A549 (cell line): ENCODE measurements around the gene OXNAD1. TPM values are rescaled to one million over a fixed set of nuclear protein-coding genes. Genes with fewer than 3 reads are reported as not detected.

Experiments
- ATAC-seq, 2 experiments: fragments of 200-7000 bp in 1 of 2; fragments of >200 bp in 1 of 2; cut with Nextera tagmentation in 1 of 2; cut with Tn5 transposase in 1 of 2; 3 replicates each; pipeline versions ENCODE4 v1.8.0 to v1.9.1; 2018 to 2020; ENCODE audit warnings: mild to moderate bottlenecking in 1 of 2, moderate library complexity in 1 of 2
- CTCF ChIA-PET: fragments of 300-600 bp; sonication (Branson Sonifier 250); formaldehyde crosslinking; extraction: SDS; loops from one replicate; lab custom pipeline; 2021; ENCODE audit warnings: antibody characterized with exemption, inconsistent platforms; lab: Yijun Ruan, JAX
- POLR2A ChIA-PET: fragments of 350-600 bp; formaldehyde crosslinking; extraction: SDS; loops from one replicate; lab custom pipeline; 2021; ENCODE audit warnings: antibody characterized with exemption, inconsistent platforms; lab: Yijun Ruan, JAX
- DNase-seq, 2 experiments: peaks; one replicate each; pipeline versions ENCODE4 v3.0.0 to v3.0.0-alpha.2; 2011 to 2016; ENCODE audit warnings: low read depth in 1 of 2, low spot score in 1 of 2
- FAIRE-seq: peaks from 2 replicates; lab custom pipeline; 2011; peaks lifted over from hg19 to GRCh38; lab: Jason Lieb, UNC
- H3K27ac ChIP-seq, 2 experiments: fragments of >200 bp; sonication (Bioruptor Twin); formaldehyde crosslinking; 3 replicates each; pipeline ENCODE4 v1.5.1; 2016 to 2017
- H3K4me1 ChIP-seq: fragments of >200 bp; sonication (Bioruptor Twin); formaldehyde crosslinking; 3 replicates; pipeline ENCODE4 v1.6.1; 2016
- H3K4me2 ChIP-seq: fragments of >200 bp; sonication (Bioruptor Twin); formaldehyde crosslinking; 3 replicates; pipeline ENCODE4 v1.6.1; 2016
- H3K4me3 ChIP-seq: fragments of >200 bp; sonication (Bioruptor Twin); formaldehyde crosslinking; 3 replicates; pipeline ENCODE4 v1.5.1; 2016
- H3K9me3 ChIP-seq: fragments of >200 bp; sonication (Bioruptor Twin); formaldehyde crosslinking; 3 replicates; pipeline ENCODE4 v1.6.1; 2016
- ATOH8 ChIP-seq: fragments of 250-450 bp; sonication (Bioruptor Pico); IDR thresholded peaks from 2 replicates; pipeline ENCODE4 v1.5.0; 2020; ENCODE audit warnings: low read depth, mild to moderate bottlenecking, moderate library complexity
- CBX2 ChIP-seq: fragments of 200-600 bp; sonication (generic); IDR thresholded peaks from 2 replicates; pipeline ENCODE4 v1.6.1; 2016; ENCODE audit warnings: low read depth, mild to moderate bottlenecking, borderline replicate concordance
- CHD4 ChIP-seq: fragments of 200-600 bp; sonication (generic); IDR thresholded peaks from 2 replicates; pipeline ENCODE4 v1.6.1; 2016; ENCODE audit warnings: antibody characterized with exemption, mild to moderate bottlenecking, borderline replicate concordance
- CTCF ChIP-seq: fragments of >200 bp; sonication (Bioruptor Twin); formaldehyde crosslinking; IDR thresholded peaks from 3 replicates; pipeline ENCODE4 v1.5.1; 2016
- E2F6 ChIP-seq: IDR thresholded peaks from 2 replicates; pipeline ENCODE4 v1.6.1; 2012; ENCODE audit warnings: low read depth, borderline replicate concordance
- ELK1 ChIP-seq: fragments of 150-350 bp; IDR thresholded peaks from 2 replicates; pipeline ENCODE4 v1.6.1; 2014; ENCODE audit warnings: low read depth, mild to moderate bottlenecking, low read length
- EP300 ChIP-seq, 2 experiments: fragments of >200 bp; sonication (Bioruptor Twin); formaldehyde crosslinking; IDR thresholded peaks; 2 replicates in 1 of 2; 3 replicates in 1 of 2; pipeline ENCODE4 v1.6.1; 2016 to 2017
- FOSB ChIP-seq: fragments of 250-450 bp; sonication (Bioruptor Pico); IDR thresholded peaks from 2 replicates; pipeline ENCODE4 v1.5.0; 2020; ENCODE audit warnings: mild to moderate bottlenecking, moderate library complexity
- FOXS1 ChIP-seq: fragments of 250-450 bp; sonication (Bioruptor Pico); IDR thresholded peaks from 2 replicates; pipeline ENCODE4 v1.5.0; 2020; ENCODE audit warnings: mild to moderate bottlenecking, moderate library complexity
- GATA3 ChIP-seq: IDR thresholded peaks from 2 replicates; pipeline ENCODE4 v1.6.1; 2012; ENCODE audit warnings: borderline replicate concordance
- HDAC2 ChIP-seq: fragments of 200-600 bp; sonication (generic); IDR thresholded peaks from 2 replicates; pipeline ENCODE4 v1.6.1; 2016
- HEYL ChIP-seq: fragments of 250-450 bp; sonication (Bioruptor Pico); IDR thresholded peaks from 2 replicates; pipeline ENCODE4 v1.8.0; 2021; ENCODE audit warnings: mild to moderate bottlenecking, moderate library complexity
- HOXB5 ChIP-seq: fragments of 250-450 bp; sonication (Bioruptor Pico); IDR thresholded peaks from 2 replicates; pipeline ENCODE4 v1.5.0; 2020; ENCODE audit warnings: mild to moderate bottlenecking, moderate library complexity
- JUN ChIP-seq, 2 experiments: fragments of >200 bp; sonication (Bioruptor Twin); formaldehyde crosslinking; IDR thresholded peaks; 2 replicates in 1 of 2; 3 replicates in 1 of 2; pipeline ENCODE4 v1.6.1; 2016 to 2017
- KDM5A ChIP-seq: fragments of 200-600 bp; sonication (generic); IDR thresholded peaks from 2 replicates; pipeline ENCODE4 v1.6.1; 2016; ENCODE audit warnings: antibody characterized with exemption, mild to moderate bottlenecking
- MAFK ChIP-seq: fragments of 450-650 bp; IDR thresholded peaks from 2 replicates; pipeline ENCODE4 v1.6.1; 2014; ENCODE audit not compliant: partially characterized antibody
- MAX ChIP-seq: IDR thresholded peaks from 2 replicates; pipeline ENCODE4 v1.6.1; 2012
- MAZ ChIP-seq: fragments of 150-350 bp; IDR thresholded peaks from 2 replicates; pipeline ENCODE4 v1.6.1; 2014; ENCODE audit warnings: antibody characterized with exemption, low read depth, low read length, borderline replicate concordance
- NPAS2 ChIP-seq: fragments of 250-450 bp; sonication (Bioruptor Pico); IDR thresholded peaks from 2 replicates; pipeline ENCODE4 v1.8.0; 2022; ENCODE audit warnings: mild to moderate bottlenecking, moderate library complexity, borderline replicate concordance
- PBX3 ChIP-seq: IDR thresholded peaks from 2 replicates; pipeline ENCODE4 v1.6.1; 2012
- POLR2AphosphoS2 ChIP-seq: conservative IDR thresholded peaks from 2 replicates; pipeline ENCODE4 v1.6.1; 2012; ENCODE audit warnings: low read length, improper control_type of control experiment, inconsistent platforms
- RAD21 ChIP-seq, 2 experiments: fragments of >200 bp in 1 of 2; sonication (Bioruptor Twin) in 1 of 2; formaldehyde crosslinking in 1 of 2; IDR thresholded peaks in 1 of 2; conservative IDR thresholded peaks in 1 of 2; 2 replicates in 1 of 2; 3 replicates in 1 of 2; pipeline ENCODE4 v1.6.1; 2012 to 2018; ENCODE audit warnings: inconsistent platforms in 1 of 2
- RARB ChIP-seq: fragments of 250-450 bp; sonication (Bioruptor Pico); IDR thresholded peaks from 2 replicates; pipeline ENCODE4 v1.8.0; 2021; ENCODE audit warnings: mild to moderate bottlenecking, moderate library complexity
- RCOR1 ChIP-seq: fragments of 150-350 bp; IDR thresholded peaks from 2 replicates; pipeline ENCODE4 v1.6.1; 2014; ENCODE audit warnings: antibody characterized with exemption, low read length, low read depth
- SREBF2 ChIP-seq: fragments of 450-650 bp; IDR thresholded peaks from 2 replicates; pipeline ENCODE4 v1.6.1; 2014; ENCODE audit warnings: mild to moderate bottlenecking, moderate library complexity
- TFCP2L1 ChIP-seq: fragments of 250-450 bp; sonication (Bioruptor Pico); IDR thresholded peaks from 2 replicates; pipeline ENCODE4 v1.5.0; 2021; ENCODE audit warnings: mild to moderate bottlenecking
- USF2 ChIP-seq: fragments of 450-650 bp; IDR thresholded peaks from 2 replicates; pipeline ENCODE4 v1.6.1; 2014; ENCODE audit warnings: antibody characterized with exemption
- WGBS: methylation state at CpG from one replicate; pipeline ENCODE4 v1.1.6; 2017; ENCODE audit errors: missing lambda C conversion rate; 5-methylcytosine and 5-hydroxymethylcytosine counted together
- polyA plus RNA-seq, 4 experiments: library from polyadenylated mRNA; depleted of rRNA in 3 of 4; stranded (reverse); fragments of >200 nt; fragmentation: RNase III in 1 of 4; extraction: RNeasy Plus Mini Kit Qiagen cat#74134 plus additional on column Dnase treatment in 1 of 4; gene quantifications; 2 replicates in 3 of 4; 3 replicates in 1 of 4; pipeline ENCODE4 v1.2.3, GENCODE V29; 2011 to 2017

The OXNAD1 gene
- polyA plus RNA-seq, 2 of the 4 experiments (the other 2 are of a cell fraction), result 8.8 to 25.9 TPM

- Histone ChIP-seq H3K4me1 (no peaks in the 10 kb centered on the region), H3K9me3 (no peaks in the 10 kb centered on the region), H3K4me2 (no peak overlapping the region), H3K27ac (no peak overlapping the region), H3K4me3 (no peak overlapping the region)
- no peak for FAIRE-seq
- ChIA-PET POLR2A (no interaction called here), CTCF (interaction anchor here (0.7 to 2.4 kb wide), 6 partner anchors 19 to 264 kb away, joined by 3 to 16 read pairs (median 4); partner anchors contain the start of genes DPH3 and OXNAD1)
- 79% methylated on average over 6 of the region's 6 CpGs for WGBS
- no peak for TF ChIP-seq PBX3
- no peak for TF ChIP-seq E2F6
- TF ChIP-seq RCOR1, result no peak
- TF ChIP-seq RAD21 (conservative IDR thresholded peaks at IDR 0.05 in 1 of 2, IDR thresholded peaks at IDR 0.05 in 1 of 2), result no peak
- no peak for TF ChIP-seq ATOH8
- no peak for TF ChIP-seq TFCP2L1 (CRISPR knock-in tag)
- TF ChIP-seq RARB, result no peak
- no peak for TF ChIP-seq HOXB5 (CRISPR knock-in tag)
- TF ChIP-seq SREBF2, result no peak
- TF ChIP-seq MAX, result no peak
- no peak for TF ChIP-seq EP300 (IDR thresholded peaks at IDR 0.05)
- no peak for TF ChIP-seq KDM5A
- TF ChIP-seq HEYL (CRISPR knock-in tag), result no peak
- no peak for TF ChIP-seq USF2
- TF ChIP-seq CTCF, result no peak
- TF ChIP-seq MAZ, result no peak
- DNase-seq, result no peak
- no peak for ATAC-seq
Observed at GRCh38 chr3:16286751-16287543, 21.9 kb downstream of the OXNAD1 start.

GRCh38 chr3:16288664-16289063 lies 23.7 kb downstream of the OXNAD1 start:
- Histone ChIP-seq H3K27ac (no peak overlapping the region), H3K4me3 (no peak overlapping the region), H3K4me2 (no peak overlapping the region), H3K4me1 (no peaks in the 10 kb centered on the region), H3K9me3 (peaks cover 6% of the 10 kb centered on the region; the same call in 1 of the 3 replicates)
- POLR2A ChIA-PET, result interaction anchor here (0.7 kb wide), 1 partner anchor 277 kb away, joined by 3 read pairs; no protein-coding TSS in a partner anchor
- FAIRE-seq, result no peak
- CTCF ChIA-PET, result interaction anchor here (1.1 to 5.5 kb wide), 7 partner anchors 12 to 288 kb away, joined by 4 to 62 read pairs (median 10); no protein-coding TSS in a partner anchor
- no peak for DNase-seq
- ATAC-seq, result no peak
- 83% methylated on average over 1 of the region's 1 CpG for WGBS
- TF ChIP-seq FOSB (CRISPR knock-in tag) (no peak), HDAC2 (no peak), SREBF2 (no peak), ELK1 (no peak), MAFK (no peak), FOXS1 (CRISPR knock-in tag) (no peak), CTCF (no peak), JUN (IDR thresholded peaks at IDR 0.05) (no peak), POLR2AphosphoS2 (no peak), MAX (no peak), CHD4 (no peak), TFCP2L1 (CRISPR knock-in tag) (no peak), GATA3 (no peak), CBX2 (no peak), NPAS2 (no peak)
